ENCODE results near the gene SHLD1.

SHLD1 gene

DNA sequence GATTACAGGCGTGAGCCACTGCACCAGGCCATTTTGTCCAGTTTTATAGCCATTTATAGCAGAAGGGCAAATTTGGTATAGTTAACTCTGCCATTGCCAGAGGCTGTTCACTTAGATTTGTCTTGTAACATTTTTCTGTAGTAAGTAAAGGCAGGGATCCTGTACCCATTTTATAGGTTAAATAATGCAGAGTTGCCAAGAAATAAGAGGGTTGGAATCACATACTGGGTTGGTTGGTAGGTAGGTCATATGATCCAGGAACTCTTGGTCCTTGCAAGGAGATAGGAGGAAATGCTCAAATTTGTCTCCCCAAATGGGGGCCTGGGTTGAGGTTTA lies 68.1 kb downstream of the SHLD1 start:
- DNase-seq (ENCODE audit: low read depth, low spot score) = no peak

DNA sequence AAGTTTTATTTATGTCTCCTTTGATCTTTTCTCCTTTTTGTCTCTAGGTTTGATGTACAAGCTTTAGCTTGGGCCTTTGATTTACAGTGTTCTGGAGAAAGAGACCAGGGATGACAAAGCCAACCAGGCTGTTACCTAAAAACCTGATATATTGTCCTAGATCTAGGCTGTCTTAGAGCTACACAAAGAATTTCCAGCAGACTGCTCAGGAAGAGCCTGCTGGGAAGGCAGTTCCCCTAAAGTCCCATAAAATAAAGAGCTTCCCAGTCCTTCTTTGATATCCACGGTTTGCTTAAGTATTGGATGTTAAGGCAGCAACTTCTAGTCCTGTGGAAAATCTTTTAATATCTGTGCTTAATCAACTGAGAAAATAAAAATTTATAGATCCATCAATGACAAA lies 70.5 kb downstream of the SHLD1 start:
- DNase-seq (ENCODE audit: low read depth, low spot score) = no peak

GRCh38 chr20:5821627-5822215 lies 71.5 kb downstream of the SHLD1 start:
- DNase-seq (ENCODE audit: low read depth, low spot score) = no peak

- DNase-seq (ENCODE audit: low read depth, low spot score) = no peak
Measured at GRCh38 chr20:5822569-5822968, 72.4 kb downstream of the SHLD1 start.

DNA sequence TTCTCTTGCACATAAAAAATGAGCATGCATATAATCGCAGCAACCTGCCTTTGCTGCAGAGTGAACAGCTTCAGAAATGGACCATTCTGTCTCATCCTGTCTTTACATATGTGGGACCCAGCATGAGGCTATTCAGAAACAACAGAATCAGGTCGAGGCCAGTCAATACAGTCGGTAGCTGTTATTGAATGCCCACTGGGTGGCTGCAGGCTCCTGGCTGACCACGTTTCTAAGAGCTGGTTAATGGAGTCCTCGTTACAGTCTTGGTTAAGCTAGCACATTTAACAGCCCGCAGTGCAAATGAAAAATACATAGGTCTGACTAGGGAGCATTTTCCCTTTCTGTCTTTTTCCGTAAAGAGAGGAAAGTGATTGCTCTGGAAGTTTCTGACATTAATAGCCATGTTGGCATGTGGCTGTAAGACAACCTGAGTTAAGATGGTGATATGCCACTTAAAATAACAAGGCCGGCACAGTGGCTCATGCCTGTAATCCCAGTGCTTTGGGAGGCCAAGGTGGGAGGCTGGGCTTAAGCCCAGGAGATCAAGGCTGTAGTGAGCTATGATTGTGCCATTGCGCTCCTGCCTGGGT lies 75.0 kb downstream of the SHLD1 start:
- no peak for DNase-seq (ENCODE audit: low read depth, low spot score)

GRCh38 chr20:5827098-5827853 lies 77.1 kb downstream of the SHLD1 start:
- DNase-seq (ENCODE audit: low read depth, low spot score) = no peak

DNA sequence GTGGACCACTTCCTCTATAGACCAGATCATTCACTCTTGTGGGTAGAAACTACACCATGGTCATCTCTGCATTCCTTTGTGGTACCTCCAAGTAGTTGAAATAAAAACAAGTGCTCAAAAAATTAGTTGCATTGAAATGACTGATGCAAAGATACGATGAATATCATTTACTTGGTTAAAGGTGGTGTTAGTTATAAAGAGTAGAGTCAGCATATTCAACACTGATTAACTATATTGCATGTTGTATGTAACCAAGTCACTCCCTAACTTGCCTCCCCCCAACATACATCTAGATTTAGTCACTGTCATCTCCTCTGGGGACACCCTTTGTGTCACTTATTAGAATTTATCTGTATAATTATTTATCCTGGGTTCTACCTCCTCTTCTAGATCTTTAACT lies 77.7 kb downstream of the SHLD1 start:
- no peak for DNase-seq (ENCODE audit: low read depth, low spot score)

DNA sequence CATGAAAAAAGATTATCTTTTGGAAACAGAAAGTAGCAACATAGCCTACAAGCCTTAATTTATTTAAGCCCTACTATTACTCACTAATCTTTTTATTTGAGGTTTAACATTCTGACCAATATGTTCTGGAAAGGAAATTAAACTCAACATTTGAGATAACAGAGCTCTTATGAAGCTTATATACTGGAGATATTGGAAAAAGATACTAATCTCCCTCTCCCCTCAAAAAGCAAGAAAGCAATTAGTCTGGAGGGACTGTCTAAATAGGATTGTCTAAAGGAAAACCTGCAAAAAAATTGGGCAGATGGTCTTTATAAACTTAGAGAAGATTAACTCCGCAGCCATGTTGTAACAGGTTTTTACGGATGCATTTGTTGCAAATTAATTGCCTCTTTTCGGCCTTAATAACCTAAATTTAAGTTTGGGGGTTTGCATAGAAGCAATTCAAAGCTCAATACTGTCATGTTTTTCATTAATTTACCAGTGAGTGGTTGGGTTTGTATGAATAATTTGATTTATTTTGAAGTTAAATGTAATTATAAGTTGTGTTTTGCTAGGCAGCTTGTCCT lies 79.1 kb downstream of the SHLD1 start:
- DNase-seq (ENCODE audit: low read depth, low spot score) = no peak

DNA sequence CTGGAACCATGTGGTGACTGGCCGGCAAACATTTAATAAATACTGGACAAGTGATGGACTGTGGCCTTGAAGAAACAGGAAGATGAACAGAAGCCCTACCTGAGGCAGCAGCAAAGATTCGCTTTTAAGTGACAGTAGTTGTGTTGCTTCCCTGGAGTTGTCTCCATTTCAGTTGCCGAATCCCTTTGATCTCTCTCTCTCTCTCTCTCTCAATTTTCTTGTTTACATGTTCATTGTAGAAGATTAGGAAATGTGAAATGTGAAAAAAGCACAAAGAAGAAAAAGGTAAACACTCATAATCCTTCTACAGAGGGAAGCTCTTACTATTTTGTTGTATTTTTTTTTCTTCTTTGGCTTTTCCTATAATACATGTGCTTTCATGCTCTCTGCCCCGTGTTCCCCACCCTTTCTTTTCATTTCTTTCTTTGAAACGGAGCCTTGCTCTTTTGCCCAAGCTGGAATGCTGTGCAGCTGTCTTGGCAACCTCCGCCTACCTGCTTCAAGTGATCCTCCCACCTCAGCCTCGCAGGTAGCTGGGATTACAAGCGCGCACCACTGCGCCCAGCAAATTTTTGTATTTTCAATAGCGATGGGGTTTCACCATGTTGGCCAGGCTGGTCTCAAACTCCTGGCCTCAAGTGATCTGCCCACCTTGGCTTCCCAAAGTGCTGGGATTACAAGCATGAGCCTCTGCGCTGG lies 81.5 kb downstream of the SHLD1 start:
- no peak for DNase-seq (ENCODE audit: low read depth, low spot score)

- DNase-seq (ENCODE audit: low read depth, low spot score) = no peak
Measured at GRCh38 chr20:5833309-5833941, 83.2 kb downstream of the SHLD1 start.

GRCh38 chr20:5834436-5835005 lies 84.3 kb downstream of the SHLD1 start:
- DNase-seq (ENCODE audit: low read depth, low spot score) = no peak

- DNase-seq (ENCODE audit: low read depth, low spot score) = no peak
Measured at GRCh38 chr20:5835321-5835821, 85.2 kb downstream of the SHLD1 start.

DNA sequence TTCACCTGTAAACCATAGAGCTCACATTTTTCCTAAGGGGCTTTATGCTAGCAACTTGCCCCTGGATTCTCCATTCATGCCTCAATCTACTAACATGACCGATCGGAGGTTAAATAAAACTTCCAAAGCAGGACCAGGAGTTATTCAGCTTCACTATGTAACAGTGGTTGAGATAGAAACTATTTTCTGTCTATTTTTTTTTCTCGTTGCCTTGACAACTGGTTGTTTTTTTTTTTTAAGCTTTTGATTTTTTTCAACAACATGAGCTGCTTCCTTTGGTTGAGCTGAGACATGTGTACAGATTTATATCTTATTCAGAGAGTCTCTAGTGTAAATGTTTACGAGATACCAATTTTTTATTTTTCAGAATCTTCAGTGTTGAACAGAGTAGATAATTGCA lies 85.7 kb downstream of the SHLD1 start:
- no peak for DNase-seq (ENCODE audit: low read depth, low spot score)

DNA sequence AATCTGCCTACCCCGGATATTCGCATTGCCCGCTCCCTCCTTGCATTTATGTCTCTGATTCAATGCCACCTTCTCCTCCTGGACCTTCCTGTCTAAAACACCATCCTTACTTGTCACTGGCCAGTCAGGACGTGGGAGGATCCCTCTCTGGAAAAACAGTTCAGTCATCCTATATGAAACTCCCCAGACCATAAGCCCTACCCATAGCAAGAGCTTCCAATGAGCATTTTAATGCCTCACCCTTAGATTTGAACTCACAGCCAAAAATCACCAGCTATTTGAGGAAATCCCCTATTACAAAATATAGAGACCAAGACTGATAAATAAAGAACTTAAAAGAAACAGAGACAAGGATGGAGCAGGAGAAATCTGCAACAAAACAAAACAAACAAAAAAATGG lies 86.4 kb downstream of the SHLD1 start:
- DNase-seq (ENCODE audit: low read depth, low spot score) = no peak

DNA sequence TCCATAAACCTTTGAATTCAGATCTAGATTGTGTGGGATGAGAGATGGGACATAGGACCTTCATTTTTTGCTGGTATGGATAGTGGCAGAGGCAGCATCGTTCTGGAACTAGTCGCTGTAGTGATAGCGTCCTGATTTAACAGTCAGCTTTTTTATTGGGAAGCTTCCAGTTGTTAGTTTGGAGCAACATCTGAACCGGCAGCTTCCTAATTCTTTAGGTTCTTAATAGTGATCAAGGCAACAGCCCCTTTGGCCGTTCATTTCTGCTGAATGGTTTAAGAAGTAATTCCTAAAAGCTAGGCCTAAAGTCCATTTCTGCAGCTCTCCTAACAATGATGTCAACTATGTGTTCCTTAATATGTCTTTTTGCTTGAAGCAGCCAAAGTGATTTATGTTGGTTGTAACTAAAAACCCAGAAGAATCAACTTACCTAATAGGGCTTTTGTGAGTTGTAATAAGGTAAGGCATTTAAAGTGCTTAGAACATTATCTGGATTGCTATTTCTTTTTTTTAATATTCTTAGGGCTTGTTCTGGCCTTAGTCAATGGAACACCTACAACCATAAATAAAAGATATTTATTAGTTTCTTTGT lies 90.3 kb downstream of the SHLD1 start:
- DNase-seq (ENCODE audit: low read depth, low spot score) = no peak

GRCh38 chr20:5841522-5841921 lies 91.3 kb downstream of the SHLD1 start:
- no peak for DNase-seq (ENCODE audit: low read depth, low spot score)

- no peak for DNase-seq (ENCODE audit: low read depth, low spot score)
Measured at GRCh38 chr20:5842465-5842864, 92.3 kb downstream of the SHLD1 start.

GRCh38 chr20:5843054-5843592 lies 92.9 kb downstream of the SHLD1 start:
- DNase-seq (ENCODE audit: low read depth, low spot score) = no peak

- no peak for DNase-seq (ENCODE audit: low read depth, low spot score)
Measured at GRCh38 chr20:5844063-5844681, 94.0 kb downstream of the SHLD1 start.

Data from smooth muscle cell of the brain vasculature (primary cell).